Testis (tissue), 2 donors: ENCODE measurements around the gene GUCY1A2.

Source experiments
- CTCF ChIP-seq, 3 experiments: fragments of 450-650 bp in 2 of 3; fragments of 200-600 bp in 1 of 3; sonication (generic) in 1 of 3; IDR thresholded peaks; one replicate each; pipeline ENCODE4 v1.5.1; 2016 to 2019; ENCODE audit warnings: antibody characterized with exemption in 3 of 3, mild to moderate bottlenecking in 2 of 3, moderate library complexity in 1 of 3
- POLR2A ChIP-seq: fragments of 450-650 bp; IDR thresholded peaks from one replicate; pipeline ENCODE4 v1.6.1; 2017; ENCODE audit warnings: antibody characterized with exemption, mild to moderate bottlenecking, moderate library complexity

GRCh38 chr11:106683435-106683834, 334.8 kb downstream of the GUCY1A2 start:
- TF ChIP-seq CTCF (IDR thresholded peaks at IDR 0.05) (no peak), POLR2A (no peak)
